ENCODE measurements around the gene MARCHF3.
A peak's percentile ranks its signal among the peaks of the same experiment; 100 is the strongest.
"Not testable (repeated sequence)": the region's sequence is repeated elsewhere in the genome, so short reads cannot be mapped to it uniquely, and the experiment has no call there.

The MARCHF3 gene

DNA sequence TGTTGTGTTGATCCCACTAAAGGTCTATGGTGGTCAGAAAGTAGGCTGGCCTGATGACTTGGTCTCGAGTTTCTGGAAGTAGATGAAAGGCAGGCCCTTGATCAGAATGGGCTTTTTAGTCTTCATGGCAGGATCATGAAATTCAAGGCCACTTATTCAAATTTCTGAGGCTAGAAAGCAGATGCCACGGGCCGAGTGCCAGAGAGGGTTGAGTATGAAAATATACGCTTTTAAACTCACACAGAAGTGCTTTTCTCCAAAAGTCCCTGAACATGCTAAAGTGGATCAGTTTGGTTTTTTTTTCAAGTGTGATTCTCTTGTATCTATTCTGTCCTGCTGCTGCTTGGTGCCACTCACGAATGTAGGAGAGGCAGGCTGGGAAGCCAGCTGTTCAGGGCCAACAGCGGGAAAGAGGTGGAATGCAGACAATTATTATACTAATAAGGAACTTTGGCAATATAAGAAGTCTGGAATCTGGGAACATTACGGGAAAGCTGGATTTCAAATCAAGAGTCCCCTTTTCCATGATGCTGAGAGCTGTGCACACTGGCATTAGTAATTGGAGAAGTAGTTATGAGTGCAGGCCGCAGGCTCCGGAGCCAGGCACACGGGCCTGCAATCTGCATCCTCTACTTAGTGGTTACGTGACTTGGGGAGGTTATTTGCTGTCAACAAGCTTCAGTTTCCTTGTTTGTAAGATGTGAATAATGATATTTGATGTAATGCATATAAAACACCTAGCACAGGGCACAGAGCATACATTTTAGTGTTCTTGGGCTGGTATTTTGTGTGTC is 157.6 kb downstream of the MARCHF3 start:
- no peak for DNase-seq (ENCODE audit: low read depth)

DNA sequence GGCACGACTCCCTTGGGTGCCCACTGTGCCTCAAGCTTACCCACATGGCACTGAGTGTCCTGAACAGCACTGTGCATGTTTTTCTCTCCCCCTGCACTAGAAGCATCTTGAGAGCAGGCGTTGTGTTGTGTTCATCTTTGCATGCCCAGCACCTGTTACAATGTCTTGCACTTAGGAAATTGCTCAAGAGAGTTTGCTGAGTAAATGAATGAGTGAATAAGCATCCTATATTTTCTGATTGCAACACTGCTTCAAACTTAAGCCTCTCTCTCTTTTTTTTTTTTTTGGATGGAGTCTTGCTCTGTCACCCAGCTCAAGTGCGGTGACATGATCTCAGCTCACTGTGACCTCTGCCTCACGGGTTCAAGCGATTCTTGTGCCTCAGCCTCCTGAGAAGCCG is 158.9 kb downstream of the MARCHF3 start:
- DNase-seq (ENCODE audit: low read depth): no peak

DNA sequence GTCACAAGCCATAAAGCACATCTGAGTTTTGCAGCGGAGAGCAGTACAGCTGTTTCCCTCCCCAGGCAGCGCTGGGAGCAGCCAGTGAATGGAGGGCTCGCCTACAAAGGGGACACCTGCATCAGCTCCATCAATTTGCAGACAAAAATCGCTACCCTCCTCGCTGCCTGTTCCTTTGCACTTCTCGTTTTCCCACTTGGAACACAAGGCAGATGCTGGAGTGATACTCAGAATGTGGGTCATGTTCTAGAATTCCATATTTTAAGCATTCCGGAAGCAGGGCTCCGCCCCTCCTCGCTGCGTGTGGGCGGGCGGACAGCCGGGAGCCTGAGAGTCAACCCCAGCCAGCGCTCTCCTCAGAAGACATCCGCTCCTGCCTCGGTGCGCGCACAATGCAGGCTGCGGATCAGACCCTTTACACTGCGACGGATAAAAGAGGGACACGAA is 161.3 kb downstream of the MARCHF3 start:
- no peak for DNase-seq (ENCODE audit: low read depth)

DNA sequence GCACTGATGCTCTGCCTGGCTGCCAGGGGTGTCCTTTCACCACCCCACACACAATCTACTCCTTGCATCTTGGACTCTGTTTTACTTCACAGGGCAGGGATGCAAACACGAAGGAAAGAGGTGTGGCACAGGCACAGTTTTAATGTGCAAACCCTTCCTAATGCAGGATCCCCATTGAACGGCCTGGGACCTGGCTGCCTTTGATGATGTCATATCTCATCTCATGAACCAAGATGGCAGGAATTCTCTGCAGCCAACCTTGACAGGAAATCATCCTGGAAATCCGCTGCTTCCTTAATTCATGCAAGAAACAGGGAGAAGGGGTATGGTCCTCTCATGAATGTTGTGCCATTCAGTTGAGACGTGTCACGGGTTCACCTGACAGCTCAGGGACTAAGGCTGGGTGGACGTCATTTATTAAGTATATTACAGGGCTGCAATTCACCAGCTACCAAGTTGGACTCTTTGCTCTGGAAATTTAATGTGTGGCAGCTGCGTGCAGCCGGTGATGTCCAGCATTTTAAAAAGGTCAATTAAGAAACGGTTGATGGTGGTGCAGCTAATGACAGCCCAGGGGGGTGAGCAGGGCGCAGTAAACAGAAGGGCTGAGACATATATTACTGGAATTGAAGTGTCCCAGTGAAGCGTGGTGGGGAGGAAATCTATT is 161.9 kb downstream of the MARCHF3 start:
- no peak for DNase-seq (ENCODE audit: low read depth)

DNA sequence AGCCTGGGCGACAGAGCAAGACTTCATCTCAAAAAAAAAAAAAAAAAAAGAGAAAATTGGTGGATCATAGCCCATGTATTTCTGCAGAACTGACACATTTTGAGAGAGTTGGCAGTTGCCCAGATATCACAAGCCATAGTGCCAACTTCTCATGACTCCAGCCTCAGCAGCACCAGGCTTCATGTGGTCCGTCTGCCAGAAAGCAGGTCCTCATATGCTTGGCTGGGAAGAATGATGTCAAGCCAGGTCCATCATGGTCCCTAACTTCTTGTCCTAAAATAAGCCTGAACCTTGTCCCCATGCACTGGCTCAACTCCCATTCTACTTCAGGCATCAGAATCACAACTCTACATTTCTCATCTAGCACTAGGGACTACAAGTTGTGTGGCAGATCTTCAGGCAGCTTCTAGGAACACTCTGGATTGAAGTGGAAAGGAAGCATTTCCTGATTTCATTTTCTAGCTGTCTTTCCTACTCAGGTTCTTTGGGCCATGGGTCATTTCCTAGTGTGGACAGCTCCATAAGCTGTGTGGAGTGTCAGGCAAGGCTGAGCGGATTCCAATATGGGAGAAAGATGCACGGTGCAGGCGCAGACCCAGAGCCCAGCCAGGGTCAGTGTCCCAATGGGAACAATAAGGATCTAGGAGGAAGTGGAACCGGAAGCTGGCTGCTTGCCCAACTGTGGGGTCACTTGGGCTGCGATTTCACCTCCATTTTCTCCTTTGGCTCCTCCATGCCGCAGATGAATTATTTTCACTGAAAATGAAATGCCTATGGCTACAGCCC is 163.3 kb downstream of the MARCHF3 start:
- no peak for DNase-seq (ENCODE audit: low read depth)

DNA sequence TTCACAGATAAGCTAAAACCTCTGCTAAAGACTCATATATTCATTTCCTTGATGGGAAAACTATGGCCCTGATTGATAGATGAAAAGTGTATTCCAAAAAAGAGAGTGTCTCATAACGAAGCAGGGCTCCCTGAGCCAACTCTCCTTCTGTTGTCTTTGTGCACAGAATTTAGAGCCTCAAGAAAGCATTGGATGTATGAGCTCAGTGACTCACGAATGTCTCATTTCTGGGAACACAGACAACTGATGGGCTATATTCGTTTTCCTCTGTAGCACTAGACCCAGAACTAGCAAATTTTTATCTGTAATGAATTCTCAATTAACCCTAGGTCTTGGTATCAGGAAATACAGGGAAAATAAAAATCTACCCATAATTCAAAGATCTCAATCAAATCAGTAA is 165.1 kb downstream of the MARCHF3 start:
- DNase-seq (ENCODE audit: low read depth): peak; percentile 36

DNA sequence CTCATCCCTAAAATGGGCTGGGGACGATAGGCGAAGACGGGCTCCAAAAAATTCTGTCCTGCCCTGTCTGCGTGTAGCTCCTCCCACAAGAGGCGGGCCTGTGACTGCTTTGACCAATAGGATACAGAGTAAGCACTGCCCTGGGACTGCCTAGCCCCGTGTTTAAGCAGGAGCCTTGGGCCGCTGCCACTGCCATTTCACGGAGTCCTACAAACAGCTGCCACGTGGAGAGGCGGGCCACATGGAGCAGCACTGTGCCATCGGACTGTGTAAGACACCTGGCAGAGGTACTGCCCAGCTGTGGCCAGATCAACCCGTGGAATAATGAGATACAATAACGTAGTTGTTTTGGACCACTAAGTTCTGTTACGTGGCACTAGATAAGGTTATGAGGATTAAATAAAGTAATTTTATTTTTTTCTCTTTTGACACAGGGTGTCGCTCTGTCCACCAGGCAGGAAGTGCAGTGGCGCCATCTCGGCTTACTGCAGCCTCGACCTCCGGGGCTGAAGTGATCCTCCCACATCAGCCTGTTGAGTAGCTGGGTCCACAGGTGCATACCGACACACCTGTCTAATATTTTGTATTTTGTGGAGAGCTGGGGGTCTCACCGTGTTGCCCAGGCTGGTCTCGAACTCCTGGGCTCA is 166.2 kb downstream of the MARCHF3 start:
- DNase-seq (ENCODE audit: low read depth): no peak

DNA sequence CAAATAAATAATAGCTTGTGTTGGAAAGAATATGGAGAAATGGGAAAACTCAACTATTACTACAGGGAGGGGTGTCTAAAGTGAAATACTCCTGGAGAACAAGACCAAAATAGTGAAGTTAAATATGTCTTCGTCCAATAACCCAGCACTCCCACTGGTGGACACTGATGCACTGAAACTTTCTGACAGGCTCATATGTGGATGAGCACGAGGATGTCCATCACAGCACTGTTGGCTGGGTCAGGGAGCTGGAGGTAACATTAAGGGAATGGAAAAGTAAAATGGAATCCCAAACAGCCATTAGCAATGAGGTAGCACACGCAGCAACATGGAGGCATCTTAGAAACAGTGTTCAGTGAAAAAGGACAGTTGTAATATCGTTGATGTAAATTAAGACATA is 167.0 kb downstream of the MARCHF3 start:
- DNase-seq (ENCODE audit: low read depth): no peak

DNA sequence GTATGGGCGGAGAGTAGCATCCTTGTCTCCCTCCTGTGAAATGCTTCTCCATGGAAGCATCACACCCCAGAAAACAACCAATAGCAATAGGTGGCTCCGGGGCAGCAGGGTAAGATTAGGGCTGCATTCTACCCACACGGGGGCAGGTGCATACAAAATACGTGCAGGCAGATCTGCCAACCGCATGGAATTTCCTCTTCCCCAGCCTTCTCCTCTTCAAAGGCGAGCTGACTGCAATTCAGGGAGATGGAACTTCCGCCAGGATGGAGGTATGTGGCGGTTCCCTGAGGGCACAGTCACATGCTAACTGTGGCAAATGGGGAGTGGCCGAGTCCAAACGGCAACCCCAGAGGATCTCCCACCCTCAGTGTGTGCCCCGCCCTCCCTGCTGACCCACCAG is 171.9 kb downstream of the MARCHF3 start:
- DNase-seq (ENCODE audit: low read depth): no peak

DNA sequence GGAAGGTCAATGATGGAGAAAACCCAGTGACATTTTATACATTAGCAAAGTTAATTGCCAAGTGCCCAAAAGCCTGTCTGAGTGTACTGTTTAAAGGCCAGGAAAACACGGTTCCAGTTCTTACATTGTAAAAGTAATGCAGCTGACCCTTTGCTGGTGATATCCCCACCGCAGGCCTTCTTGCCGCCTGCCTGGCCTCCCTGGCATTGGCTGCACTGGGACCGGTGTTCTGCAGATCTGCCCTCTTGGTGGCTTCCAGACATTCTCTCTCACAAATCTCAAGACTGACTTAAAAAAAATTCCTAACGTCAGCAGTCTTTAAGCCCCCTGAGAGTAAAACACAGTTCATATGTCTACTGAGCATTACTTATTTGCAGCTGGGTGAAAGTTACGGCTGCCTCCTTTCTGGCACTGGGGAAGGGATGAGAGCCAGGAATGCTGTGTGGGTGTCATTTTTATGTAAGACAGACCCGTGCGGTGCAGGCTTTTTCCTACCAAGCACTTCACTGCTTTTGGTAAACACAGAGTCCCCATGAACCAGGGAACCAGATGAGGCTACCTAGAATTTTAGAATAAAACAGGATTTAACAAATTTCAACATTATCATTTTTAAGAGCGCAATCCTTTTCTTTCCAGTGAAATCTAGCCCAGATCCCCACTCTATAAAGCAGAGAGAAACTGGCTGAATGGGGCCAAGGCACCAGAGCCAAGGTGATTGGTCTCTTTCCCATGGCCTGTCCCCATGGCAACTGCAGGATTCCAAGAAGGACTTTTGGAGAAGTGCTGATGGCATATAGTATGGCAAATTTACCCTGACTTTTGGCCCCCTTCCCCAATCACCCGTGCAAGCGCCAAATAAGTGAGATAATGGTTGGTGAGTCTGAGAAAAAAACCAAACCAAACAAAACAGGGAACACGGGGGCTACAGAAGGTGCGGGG is 172.6 kb downstream of the MARCHF3 start:
- peak; percentile 18 for DNase-seq (ENCODE audit: low read depth)

DNA sequence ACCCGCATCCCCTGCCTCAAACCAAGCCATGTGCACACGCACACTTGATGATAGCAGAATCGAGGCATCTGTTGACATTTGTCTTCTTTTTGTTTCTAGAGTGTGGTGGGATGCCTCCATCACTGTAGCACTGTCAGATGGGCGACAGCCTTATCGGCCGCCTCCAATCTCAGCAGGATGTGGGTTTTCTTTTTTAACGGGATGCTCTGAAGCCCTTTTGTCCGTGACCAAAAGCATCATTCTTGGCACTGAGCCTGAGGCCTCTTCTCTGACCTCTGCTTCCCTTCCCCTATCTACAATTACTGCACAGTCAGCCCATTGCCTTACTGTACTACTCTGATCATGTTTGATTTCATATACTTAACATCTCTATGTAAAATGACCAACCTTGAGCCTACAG is 175.1 kb downstream of the MARCHF3 start:
- no peak for DNase-seq (ENCODE audit: low read depth)

DNA sequence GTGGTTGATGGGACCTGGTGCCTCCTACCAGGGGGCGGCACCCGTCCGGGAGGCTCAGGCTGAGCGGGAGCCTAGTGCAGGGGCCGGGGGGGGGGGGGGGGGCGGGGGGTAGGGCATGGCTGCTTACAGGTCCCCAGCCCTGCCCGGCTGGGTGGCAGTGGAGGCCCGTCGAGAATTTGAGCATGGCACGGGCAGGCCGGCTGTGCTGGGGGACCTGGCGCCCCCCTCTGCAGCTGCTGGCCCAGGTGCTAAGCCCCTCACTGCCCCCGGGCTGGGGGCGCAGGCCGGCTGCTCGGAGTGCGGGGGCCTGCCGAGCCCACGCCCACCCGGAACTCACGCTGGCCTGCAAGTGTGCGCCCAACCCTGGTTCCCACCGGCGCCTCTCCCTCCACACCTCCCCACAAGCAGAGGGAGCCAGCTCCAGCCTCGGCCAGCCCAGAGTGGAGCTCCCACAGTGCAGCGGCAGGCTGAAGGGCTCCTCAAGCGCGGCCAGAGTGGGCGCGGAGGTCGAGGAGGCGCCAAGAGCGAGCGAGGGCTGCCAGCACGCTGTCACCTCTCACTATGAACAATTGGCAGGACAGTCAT is 175.7 kb downstream of the MARCHF3 start:
- no peak for DNase-seq (ENCODE audit: low read depth)

DNA sequence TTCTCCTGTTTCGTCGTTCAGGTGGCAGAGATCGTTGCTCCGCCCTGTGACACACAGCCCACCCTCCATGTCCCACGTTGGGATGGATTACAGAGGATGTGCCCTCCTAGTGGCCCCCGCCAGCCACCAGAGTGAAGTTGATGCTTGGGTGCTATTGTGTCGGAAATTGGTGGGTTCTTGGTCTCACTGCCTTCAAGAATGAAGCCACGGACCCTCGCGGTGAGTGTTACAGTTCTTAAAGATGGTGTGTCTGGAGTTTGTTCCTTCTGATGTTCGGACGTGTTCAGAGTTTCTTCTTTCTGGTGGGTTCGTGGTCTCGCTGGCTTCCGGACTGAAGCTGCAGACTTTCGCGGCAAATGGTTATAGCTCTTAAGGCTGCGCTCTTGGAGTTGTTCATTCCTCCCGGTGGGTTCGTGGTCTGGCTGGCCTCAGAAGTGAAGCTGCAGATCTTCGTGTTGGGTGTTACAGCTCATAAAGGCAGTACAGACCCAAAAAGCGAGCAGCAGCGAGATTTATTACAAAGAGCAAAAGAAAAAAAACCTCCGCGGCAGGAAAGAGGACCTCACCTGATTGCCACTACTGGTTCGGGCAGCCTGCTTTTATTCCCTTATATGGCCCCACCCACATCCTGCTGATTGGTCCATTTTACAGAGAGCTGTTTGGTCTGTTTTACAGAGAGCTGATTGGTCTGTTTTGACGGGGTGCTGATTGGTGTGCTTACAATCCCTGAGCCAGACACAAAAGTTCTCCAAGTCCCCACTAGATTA is 176.6 kb downstream of the MARCHF3 start:
- not testable (repeated sequence) for DNase-seq (ENCODE audit: low read depth)

DNA sequence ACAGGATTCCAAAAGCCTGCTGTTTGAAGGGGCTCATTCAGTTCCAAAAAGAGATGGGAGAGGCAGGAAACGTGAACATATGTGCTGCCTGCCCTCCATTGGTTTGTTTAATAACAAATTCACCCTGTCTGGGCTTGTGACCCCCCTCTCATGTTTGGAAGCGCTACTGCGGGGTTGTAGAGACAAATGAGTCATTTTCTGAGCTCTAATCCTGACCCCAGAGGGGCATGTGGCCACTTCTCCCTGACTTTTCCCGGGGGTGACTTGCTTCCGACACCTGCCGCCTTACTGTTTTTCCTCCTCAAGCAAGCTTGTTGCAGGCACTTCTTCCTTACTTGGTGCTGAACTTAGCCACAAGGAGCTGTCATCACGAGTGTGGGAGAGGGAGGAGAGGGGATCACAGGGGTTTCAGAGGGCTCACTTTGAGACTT is 177.5 kb downstream of the MARCHF3 start:
- DNase-seq (ENCODE audit: low read depth): no peak

DNA sequence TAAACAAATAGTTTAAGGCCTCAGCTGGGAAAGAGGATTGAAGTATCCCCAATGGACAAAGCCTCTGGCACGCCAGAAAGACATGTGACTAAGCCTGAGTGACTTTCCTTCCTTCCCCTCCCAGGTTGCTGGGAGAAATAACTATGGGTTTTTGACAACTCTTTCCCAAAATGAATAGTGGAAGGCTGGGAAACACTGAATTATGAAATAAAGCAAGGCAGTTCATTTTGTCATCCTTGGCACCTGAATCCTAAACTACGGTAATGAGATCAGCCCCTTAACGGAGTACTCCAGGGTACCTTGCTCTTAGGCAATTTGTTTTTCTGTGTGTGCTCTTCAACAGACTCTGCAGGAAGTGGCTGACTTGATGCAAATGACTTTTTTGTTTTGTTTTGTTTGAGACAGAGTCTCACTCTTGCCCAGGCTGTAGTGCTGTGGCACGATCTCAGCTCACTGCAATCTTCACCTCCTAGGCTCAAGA is 178.2 kb downstream of the MARCHF3 start:
- DNase-seq (ENCODE audit: low read depth): no peak

DNA sequence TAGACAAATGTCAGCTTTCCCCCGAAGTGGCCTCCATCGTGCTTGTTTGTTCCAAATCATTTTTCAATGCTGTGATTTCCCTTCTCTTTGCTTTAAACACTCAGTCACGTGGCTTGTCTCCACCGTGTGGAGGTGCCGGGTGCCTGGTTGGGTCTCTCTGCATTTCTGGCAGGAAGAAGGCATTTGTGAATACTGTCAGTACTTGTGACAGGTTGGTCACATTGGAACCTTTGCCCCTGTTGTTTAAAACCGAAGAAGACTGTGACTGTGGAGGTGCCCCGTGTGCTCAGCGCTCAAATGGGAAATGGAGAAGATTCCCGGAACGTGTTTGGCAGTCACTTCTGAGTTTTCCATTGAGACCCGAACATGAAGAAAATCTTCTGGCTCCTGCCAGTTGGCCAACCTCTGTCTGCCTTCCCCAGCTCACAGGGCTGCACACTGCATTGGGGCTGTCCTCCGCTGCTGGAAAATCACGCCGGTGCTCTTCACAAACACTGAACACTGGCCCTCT is 178.8 kb downstream of the MARCHF3 start:
- DNase-seq (ENCODE audit: low read depth): no peak

DNA sequence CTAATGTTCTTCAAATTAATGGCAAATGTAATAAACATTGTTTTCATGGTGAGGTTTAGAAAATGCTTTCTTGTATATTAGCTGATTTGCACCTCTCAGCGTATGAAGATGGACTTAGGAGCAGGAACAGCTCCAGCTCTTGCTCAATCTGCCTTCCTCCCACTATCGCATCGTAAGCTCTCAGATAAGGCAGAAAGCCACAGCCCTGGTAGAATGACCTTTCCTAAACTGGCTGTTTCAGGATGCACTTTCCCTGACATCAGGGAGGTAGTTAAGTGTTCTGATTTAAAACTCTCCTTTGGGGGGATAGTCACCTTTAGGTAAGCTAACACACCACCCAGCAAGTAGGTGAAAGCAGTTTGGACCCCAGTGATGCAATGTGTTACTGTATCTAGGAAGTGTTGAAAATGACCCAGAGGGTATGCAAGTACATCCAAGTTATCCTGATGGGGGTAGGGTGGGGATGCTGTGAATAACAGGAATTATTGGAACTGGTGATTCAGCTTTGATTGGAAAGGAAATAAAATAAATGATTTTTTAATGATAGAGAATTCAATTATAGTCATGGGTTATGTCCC is 181.2 kb downstream of the MARCHF3 start:
- DNase-seq (ENCODE audit: low read depth): no peak

DNA sequence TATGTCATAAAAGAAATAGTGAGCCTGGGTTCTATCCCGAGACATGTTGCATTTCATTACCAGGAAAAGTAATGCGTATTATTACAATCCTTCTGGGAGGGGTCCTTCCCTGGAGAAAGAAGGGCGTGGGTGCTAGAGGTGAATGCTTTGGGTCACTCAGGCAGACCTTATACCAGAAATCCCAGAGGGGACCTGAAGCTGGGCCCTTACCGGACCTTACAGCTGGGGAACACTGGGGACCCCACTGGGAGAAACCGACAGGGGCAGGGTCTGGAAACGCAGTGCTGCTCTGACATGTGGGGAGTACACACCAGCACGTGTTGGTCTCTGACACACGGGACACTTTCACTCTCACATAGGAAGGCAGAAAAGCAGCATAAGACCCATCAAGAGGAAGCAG is 182.1 kb downstream of the MARCHF3 start:
- no peak for DNase-seq (ENCODE audit: low read depth)

DNA sequence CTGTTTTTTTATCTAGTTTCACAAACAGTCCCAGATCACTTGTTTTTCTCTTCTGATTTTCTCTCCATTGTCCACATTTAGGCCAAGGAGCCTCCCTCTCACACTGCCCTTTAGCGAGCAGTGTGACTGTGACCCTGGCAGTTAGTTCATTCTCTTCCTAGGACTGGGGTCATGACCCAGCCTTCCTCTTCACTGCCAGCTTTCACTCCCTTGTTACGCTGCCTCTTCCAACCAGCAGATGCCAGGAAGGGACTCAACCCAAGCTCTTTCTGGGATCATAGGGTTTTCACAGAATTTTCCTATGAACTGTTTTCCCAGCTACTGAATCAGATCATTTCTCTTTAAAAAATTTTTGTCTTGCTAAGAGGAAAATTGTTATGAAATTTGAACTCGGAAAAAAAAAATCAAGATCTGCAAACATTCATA is 182.5 kb downstream of the MARCHF3 start:
- DNase-seq (ENCODE audit: low read depth): no peak
